DND-41 (cell line): Measurements from ENCODE around the gene PNMA8B.

ENCODE experiments used
- ATAC-seq: fragments of 200-7000 bp; cut with Tn5 transposase; 3 replicates; pipeline ENCODE4 v1.9.1; 2021; ENCODE audit warnings: low read depth; ENCODE audit not compliant: insufficient read depth
- DNase-seq: peaks from one replicate; pipeline ENCODE4 v3.0.0-alpha.2; 2020
- H2AFZ ChIP-seq: 2 replicates; pipeline ENCODE4 v1.6.0; 2012; ENCODE audit warnings: low read depth, low read length
- H3K27ac ChIP-seq: 2 replicates; pipeline ENCODE4 v1.5.1; 2012; ENCODE audit warnings: low read length, inconsistent platforms
- H3K27me3 ChIP-seq: fragments of 200-600 bp; sonication (generic); 2 replicates; pipeline ENCODE4 v1.6.0; 2012; ENCODE audit warnings: low read length, mild to moderate bottlenecking, inconsistent platforms; ENCODE audit not compliant: insufficient read depth, poor library complexity
- H3K36me3 ChIP-seq: 2 replicates; pipeline ENCODE4 v1.5.1; 2012; ENCODE audit warnings: low read length, inconsistent platforms; ENCODE audit not compliant: insufficient read depth
- H3K4me1 ChIP-seq: 2 replicates; pipeline ENCODE4 v1.5.1; 2012; ENCODE audit warnings: mild to moderate bottlenecking, low read length; ENCODE audit not compliant: insufficient read depth
- H3K4me2 ChIP-seq: 2 replicates; pipeline ENCODE4 v1.6.0; 2012; ENCODE audit warnings: mild to moderate bottlenecking, moderate library complexity, low read length, inconsistent platforms; ENCODE audit not compliant: insufficient read depth
- H3K4me3 ChIP-seq, 2 experiments: fragments of 200-600 bp in 1 of 2; shearing (Covaris generic) in 1 of 2; 2 replicates each; pipeline ENCODE4 v1.5.1; 2012 to 2016; ENCODE audit warnings: inconsistent platforms in 2 of 2, low read length in 2 of 2, mild to moderate bottlenecking in 2 of 2, low read depth in 1 of 2, moderate library complexity in 1 of 2
- H3K79me2 ChIP-seq: 2 replicates; pipeline ENCODE4 v1.6.0; 2012; ENCODE audit warnings: low read length, inconsistent platforms; ENCODE audit not compliant: insufficient read depth
- H3K9ac ChIP-seq: 2 replicates; pipeline ENCODE4 v1.6.0; 2012; ENCODE audit warnings: low read depth, mild to moderate bottlenecking, inconsistent platforms, low read length, moderate library complexity
- H3K9me3 ChIP-seq: 2 replicates; pipeline ENCODE4 v1.5.1; 2012; ENCODE audit warnings: low read length, moderate library complexity, mild to moderate bottlenecking, inconsistent platforms; ENCODE audit not compliant: insufficient read depth, severe bottlenecking
- H4K20me1 ChIP-seq: 2 replicates; pipeline ENCODE4 v1.6.0; 2012; ENCODE audit warnings: low read length; ENCODE audit not compliant: insufficient read depth
- EZH2 ChIP-seq: IDR thresholded peaks from 3 replicates; pipeline ENCODE4 v1.6.1; 2012; ENCODE audit warnings: borderline replicate concordance, low read depth, mild to moderate bottlenecking, moderate library complexity, low read length, inconsistent platforms; ENCODE audit not compliant: severe bottlenecking
- TF ChIP-seq, protein P1 (sequence below): IDR thresholded peaks from 2 replicates; pipeline ENCODE4 v1.5.1; 2012; ENCODE audit warnings: borderline replicate concordance, low read length, moderate library complexity, mild to moderate bottlenecking; ENCODE audit not compliant: poor library complexity, severe bottlenecking; ENCODE audit errors: extremely low read depth

PNMA8B gene

DNA sequence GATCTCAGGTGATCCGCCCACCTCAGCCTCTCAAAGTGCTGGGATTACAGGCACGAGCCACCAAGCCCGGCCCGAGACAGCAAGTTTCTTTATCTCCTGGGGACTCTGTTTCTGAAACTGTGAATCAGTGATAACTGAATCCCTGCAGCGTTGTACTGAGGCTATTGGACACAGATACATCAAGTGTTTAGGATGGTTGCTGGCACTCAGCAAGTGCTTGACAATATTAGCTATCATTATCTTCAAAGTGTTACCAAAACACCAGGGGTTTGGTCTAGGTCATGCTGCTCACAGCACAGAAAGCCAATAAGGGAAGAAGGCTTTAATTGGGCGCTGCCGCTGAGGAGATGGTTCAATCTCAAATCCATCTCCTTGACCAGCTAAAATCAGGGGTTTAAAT, 46.4 kb downstream of the PNMA8B start:
- ATAC-seq: no peak

DNA sequence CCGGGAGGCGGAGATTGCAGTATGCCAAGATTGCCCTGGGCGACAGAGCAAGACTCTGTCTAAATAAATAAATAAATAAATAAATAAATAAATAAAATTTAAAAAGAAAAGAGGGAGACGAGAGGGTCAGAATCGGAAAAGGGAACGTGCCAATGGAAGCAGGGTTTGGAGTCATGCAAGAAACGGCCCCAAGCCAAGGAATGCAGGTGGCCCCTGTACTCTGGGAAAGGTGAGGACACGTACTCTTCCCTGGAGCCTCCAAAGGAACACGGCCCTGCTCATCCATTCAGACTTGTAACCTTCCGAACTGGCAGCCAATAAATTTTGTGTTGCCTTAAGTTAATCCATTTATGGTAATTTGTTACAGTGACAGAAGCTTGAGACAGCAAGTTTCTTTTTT, 47.1 kb downstream of the PNMA8B start:
- Histone ChIP-seq H2AFZ (no peak overlapping the region), H3K4me3 (no peak overlapping the region), H3K36me3 (no peaks in the 10 kb centered on the region), H3K79me2 (no peaks in the 10 kb centered on the region), H3K27ac (no peak overlapping the region), H3K4me2 (no peak overlapping the region), H3K4me1 (no peaks in the 10 kb centered on the region), H3K27me3 (peaks cover 5% of the 10 kb centered on the region), H4K20me1 (no peaks in the 10 kb centered on the region), H3K9me3 (no peaks in the 10 kb centered on the region), H3K9ac (no peak overlapping the region)
- ATAC-seq (no peak), DNase-seq (no peak)
- TF ChIP-seq, protein P1, sequence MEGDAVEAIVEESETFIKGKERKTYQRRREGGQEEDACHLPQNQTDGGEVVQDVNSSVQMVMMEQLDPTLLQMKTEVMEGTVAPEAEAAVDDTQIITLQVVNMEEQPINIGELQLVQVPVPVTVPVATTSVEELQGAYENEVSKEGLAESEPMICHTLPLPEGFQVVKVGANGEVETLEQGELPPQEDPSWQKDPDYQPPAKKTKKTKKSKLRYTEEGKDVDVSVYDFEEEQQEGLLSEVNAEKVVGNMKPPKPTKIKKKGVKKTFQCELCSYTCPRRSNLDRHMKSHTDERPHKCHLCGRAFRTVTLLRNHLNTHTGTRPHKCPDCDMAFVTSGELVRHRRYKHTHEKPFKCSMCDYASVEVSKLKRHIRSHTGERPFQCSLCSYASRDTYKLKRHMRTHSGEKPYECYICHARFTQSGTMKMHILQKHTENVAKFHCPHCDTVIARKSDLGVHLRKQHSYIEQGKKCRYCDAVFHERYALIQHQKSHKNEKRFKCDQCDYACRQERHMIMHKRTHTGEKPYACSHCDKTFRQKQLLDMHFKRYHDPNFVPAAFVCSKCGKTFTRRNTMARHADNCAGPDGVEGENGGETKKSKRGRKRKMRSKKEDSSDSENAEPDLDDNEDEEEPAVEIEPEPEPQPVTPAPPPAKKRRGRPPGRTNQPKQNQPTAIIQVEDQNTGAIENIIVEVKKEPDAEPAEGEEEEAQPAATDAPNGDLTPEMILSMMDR: no peak
- TF ChIP-seq EZH2: no peak

More for the DNA sequence above, 46.4 kb downstream of the PNMA8B start:
- H3K79me2 ChIP-seq: no peaks in the 10 kb centered on the region
- H3K27me3 ChIP-seq: peaks cover 5% of the 10 kb centered on the region
- H3K4me1 ChIP-seq: no peaks in the 10 kb centered on the region
- TF ChIP-seq EZH2: no peak
- TF ChIP-seq, protein P1: no peak
- DNase-seq: no peak
- H2AFZ ChIP-seq: no peak overlapping the region
- no peaks in the 10 kb centered on the region for H3K9me3 ChIP-seq
- H3K4me2 ChIP-seq: no peak overlapping the region
- no peaks in the 10 kb centered on the region for H3K36me3 ChIP-seq
- H3K4me3 ChIP-seq: no peak overlapping the region
- no peaks in the 10 kb centered on the region for H4K20me1 ChIP-seq
- H3K27ac ChIP-seq: no peak overlapping the region
- H3K9ac ChIP-seq: no peak overlapping the region

DNA sequence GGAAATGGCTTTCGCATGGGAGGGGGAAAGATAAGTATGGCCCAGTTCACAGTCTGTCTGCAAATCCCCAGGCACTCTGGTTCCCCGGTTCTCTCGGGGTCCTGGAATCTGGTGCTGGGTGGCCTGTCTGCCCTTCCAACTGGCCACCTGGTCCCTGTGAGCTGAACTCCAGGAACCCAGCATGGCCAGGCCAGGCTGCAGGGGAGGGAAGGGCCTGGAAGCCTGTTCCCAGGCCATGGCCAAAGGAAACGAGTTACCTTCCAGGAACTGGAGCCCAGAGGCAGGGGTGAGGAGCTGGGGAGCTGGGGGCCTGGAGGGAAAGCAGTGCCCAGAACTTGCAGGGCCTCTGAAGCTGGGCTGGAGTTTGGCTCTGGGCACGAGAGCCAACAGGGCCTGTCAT, 47.8 kb downstream of the PNMA8B start:
- peaks cover 5% of the 10 kb centered on the region for H3K27me3 ChIP-seq
- ATAC-seq (no peak), DNase-seq (no peak)
- no peak overlapping the region for H3K9ac ChIP-seq
- H3K27ac ChIP-seq: no peak overlapping the region
- H3K79me2 ChIP-seq: no peaks in the 10 kb centered on the region
- H2AFZ ChIP-seq: no peak overlapping the region
- H3K36me3 ChIP-seq: no peaks in the 10 kb centered on the region
- no peaks in the 10 kb centered on the region for H3K9me3 ChIP-seq
- H3K4me3 ChIP-seq: no peak overlapping the region
- TF ChIP-seq, protein P1: no peak
- TF ChIP-seq EZH2: no peak
- no peaks in the 10 kb centered on the region for H4K20me1 ChIP-seq
- no peaks in the 10 kb centered on the region for H3K4me1 ChIP-seq
- no peak overlapping the region for H3K4me2 ChIP-seq

DNA sequence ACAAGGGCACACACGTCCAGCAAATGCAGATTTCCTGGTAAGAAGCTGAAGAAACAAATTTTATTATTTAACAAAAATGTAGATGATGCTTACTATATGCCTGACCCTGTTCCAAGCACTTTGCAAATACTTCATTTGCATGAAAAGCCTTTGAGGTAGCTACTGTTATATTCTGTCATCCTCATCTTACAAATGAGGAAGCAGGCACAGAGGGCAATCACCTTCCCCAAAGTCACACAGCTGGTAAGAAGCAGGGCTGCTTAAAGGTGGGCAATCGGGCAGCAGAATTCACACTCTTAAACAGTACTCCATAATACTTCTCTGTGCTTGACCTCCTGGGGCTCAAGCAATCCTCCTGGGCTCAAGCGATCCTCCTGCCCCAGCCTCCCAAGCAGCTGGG, 48.7 kb downstream of the PNMA8B start:
- Histone ChIP-seq H3K36me3 (no peaks in the 10 kb centered on the region), H2AFZ (no peak overlapping the region), H3K4me1 (no peaks in the 10 kb centered on the region), H3K79me2 (no peaks in the 10 kb centered on the region), H3K27ac (no peak overlapping the region), H3K4me3 (no peak overlapping the region), H4K20me1 (no peaks in the 10 kb centered on the region), H3K9me3 (no peaks in the 10 kb centered on the region), H3K4me2 (no peak overlapping the region), H3K27me3 (no peaks in the 10 kb centered on the region), H3K9ac (no peak overlapping the region)
- DNase-seq (no peak), ATAC-seq (no peak)
- TF ChIP-seq, protein P1: no peak
- no peak for TF ChIP-seq EZH2
